Activated T-cell treated with anti-CD3 and anti-CD28 coated beads for 1 hour (primary cell): ENCODE results near the gene IGFL2.
"Not testable (repeated sequence)": the region's sequence is repeated elsewhere in the genome, so short reads cannot be mapped to it uniquely, and the experiment has no call there.

Experiments used
- DNase-seq: peaks from one replicate; pipeline ENCODE4 v3.0.0-alpha.2; 2020; ENCODE audit warnings: low read depth

IGFL2 gene

GRCh38 chr19:46142294-46142693 is 5.7 kb upstream of the IGFL2 start:
- no peak for DNase-seq

- DNase-seq = no peak
These were observed 3.3 kb upstream of the IGFL2 start for GRCh38 chr19:46144756-46145155.

DNA sequence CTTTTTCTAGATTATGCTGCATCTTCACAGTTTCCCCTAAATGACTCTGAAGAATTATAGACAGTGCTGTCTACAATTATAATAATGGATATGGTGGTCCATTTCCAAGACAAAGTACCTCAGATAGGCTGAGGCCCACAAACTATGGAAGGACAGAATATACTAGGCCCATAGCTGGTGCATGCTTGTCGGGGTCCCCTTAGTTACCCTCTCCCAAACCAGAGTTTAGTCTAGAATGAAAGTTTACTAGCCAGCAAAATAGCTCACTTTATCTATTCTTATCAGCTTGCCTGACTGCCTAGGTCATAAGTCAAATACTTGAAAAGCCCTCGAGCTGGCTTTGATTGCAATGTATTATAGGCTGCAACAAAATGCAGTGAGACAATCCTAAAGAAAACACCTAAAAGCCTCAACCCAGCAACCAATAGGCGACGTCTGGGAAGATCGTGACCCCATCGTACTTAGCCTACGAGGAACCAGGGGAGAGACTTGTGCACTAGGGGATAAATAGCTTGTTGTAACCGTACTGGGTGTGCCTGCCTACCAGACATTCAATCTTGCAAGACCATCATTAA is 785 bp upstream of the IGFL2 start:
- no peak for DNase-seq

DNA sequence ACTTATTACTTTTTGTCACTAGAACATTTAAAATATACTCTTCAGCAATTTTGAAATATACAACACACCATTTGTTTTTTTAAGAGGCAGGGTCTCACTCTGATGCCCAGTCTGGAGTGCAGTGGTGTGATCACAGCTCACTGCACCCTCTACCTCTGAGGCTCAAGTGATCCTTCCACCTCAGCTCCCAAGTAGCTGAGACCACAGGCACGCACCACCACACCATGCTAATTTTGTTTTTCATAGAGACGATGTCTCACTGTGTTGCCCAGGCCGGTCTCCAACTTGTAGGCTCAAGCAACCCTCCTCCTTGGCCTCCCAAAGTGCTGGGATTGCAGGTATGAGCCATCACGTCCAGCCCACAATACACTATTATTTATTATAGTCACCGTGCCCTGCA is 2.6 kb downstream of the IGFL2 start:
- DNase-seq = no peak

- DNase-seq = no peak
These were observed 7.2 kb downstream of the IGFL2 start for GRCh38 chr19:46155237-46155636.

GRCh38 chr19:46159418-46160232 is 11.6 kb downstream of the IGFL2 start:
- DNase-seq = no peak

DNA sequence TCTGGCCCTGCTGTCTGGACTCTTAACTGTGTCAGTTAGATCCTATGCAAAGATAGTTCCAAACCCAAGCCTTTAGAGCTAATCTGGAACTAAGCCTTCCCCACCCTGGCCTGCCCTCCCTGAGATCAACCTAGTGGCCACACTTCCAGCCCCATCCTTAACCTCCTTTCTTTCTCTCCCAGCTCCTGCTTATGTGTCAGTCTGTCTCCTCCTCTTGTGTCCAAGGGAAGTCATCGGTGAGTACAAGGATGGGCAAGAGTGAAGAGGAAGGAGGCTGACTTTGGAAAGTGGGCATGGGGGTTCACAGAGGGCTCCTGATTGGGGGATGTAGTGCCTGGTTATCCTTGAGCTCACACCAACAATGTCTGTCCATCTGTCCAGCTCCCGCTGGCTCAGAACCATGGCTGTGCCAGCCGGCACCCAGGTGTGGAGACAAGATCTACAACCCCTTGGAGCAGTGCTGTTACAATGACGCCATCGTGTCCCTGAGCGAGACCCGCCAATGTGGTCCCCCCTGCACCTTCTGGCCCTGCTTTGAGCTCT is 12.3 kb downstream of the IGFL2 start:
- no peak for DNase-seq

DNA sequence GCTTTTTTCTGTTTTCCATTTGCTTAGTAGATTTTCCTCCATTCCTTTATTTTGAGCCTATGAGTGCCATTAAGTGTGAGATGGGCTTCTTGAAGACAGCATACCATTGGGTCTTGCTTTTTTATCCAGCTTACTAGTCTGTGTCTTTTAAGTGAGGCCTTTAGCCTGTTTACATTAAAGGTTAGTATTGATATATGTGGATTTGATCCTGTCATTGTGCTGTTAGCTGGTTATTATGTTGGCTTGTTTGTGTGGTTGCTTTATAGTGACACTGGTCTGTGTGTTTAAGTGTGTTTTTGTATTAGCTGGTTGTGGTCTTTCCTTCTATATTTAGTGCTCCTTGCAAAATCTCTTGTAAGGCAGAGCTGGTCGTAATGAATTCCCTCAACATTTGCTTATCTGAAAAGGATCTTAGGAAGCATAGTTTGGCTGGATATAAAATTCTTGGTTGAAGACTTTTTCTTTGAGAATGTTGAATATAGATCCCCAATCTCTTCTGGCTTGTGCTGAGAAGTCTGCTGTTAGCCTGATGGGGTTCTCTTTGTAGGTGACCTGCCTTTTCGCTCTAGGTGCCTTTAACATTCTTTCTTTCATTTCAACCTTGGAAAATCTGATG is 13.7 kb downstream of the IGFL2 start:
- not testable (repeated sequence) for DNase-seq

DNA sequence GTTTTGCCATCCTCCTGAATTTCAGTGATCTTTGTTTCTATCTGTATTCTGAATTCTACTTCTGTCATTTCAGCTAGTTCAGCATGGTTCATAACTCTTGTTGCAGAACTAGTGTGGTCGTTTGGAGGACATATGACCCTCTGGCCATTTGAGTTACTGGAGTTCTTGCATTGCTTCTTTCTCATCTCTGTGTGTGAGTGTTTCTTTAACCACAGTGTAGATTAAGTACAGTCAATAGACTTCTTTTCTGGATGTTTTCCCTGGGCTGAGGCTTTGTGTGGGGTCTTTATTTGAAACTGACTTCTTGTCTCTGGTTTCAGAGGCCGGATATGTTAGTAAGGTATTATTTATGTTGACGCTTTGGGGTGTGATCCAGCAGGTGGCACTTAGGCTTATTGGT is 14.7 kb downstream of the IGFL2 start:
- no peak for DNase-seq

- no peak for DNase-seq
These were observed 25.9 kb downstream of the IGFL2 start for GRCh38 chr19:46173886-46174480.

GRCh38 chr19:46176116-46176860 is 28.2 kb downstream of the IGFL2 start:
- no peak for DNase-seq

GRCh38 chr19:46179076-46179759 is 31.2 kb downstream of the IGFL2 start:
- DNase-seq = no peak

GRCh38 chr19:46180701-46181387 is 32.8 kb downstream of the IGFL2 start:
- DNase-seq = no peak

GRCh38 chr19:46181388-46181779 is 33.3 kb downstream of the IGFL2 start:
- DNase-seq = no peak

DNA sequence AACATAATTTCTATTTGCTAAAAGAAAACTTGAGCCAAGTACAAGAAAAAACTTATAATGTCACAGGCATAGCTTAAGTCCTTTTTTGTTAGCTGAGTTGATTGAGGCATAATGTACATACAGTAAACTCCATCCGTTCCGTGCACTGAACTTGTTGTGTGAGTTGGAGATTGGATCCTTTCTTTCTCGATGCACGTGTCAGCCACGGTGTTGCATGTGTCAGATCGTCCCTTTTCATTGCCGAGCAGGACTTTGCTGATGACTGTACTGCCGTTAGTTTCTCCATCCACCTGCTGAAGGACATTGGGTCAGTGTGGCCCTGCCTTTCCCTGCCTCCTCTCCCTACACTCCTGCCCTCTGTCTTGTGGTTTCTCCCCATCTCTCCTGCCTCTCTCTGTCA is 34.4 kb downstream of the IGFL2 start:
- DNase-seq = no peak

GRCh38 chr19:46184775-46185710 is 37.0 kb downstream of the IGFL2 start:
- not testable (repeated sequence) for DNase-seq

GRCh38 chr19:46186101-46186716 is 38.2 kb downstream of the IGFL2 start:
- DNase-seq = no peak

DNA sequence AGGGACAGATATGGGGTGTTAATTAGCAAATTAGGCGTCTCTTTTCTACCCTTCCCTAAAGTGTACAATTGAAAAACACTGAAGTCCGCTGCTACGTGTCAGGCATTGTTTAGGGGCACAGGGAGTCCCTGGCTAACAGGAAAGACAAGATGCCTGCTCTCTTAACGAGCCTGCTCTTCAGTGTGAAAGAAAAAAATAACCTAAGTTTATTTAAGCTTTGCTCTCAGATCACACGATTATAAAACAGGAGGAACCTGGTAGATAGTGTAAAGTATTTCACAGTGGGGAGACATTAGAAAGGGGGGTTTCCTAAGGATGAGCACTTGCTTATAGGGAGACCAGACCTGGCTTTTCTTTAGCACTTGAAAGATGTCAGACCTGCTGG is 38.7 kb downstream of the IGFL2 start:
- DNase-seq = no peak
